ENCODE data around the gene KIF6.

KIF6 gene

DNA sequence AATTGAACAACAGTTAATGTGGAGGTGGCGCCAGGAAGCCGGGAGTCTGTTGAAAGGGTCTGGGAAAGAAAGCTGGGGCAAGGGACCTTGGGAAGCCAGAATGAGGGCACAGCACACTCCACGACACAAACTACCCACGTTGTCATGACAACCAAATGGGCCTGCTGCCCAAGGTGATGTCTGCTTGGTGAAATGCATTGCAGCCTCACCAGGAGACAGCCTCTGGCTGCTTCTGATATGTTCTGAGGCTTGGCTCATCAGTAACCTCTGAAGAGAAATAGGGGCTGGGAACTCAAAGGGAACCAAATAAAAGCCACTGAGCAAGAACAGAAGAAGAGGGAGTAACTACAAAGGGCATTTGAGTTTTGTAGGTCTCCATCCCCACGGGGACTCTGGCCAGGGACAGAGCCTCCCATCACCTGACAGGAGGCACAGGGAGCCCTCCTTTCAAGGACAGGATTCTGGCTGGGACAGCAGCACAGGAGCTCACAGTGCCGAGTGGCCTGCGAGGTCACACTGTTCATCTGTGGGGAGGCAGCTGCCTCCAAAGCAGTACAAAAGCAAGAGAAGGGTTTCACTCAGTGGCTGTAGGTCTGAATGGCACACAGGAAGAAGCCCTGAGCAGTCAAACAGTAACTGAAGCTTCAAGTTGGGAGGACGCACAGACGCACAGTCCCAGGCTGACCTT lies 358.1 kb downstream of the KIF6 start:
- peak; percentile 19 for DNase-seq

DNA sequence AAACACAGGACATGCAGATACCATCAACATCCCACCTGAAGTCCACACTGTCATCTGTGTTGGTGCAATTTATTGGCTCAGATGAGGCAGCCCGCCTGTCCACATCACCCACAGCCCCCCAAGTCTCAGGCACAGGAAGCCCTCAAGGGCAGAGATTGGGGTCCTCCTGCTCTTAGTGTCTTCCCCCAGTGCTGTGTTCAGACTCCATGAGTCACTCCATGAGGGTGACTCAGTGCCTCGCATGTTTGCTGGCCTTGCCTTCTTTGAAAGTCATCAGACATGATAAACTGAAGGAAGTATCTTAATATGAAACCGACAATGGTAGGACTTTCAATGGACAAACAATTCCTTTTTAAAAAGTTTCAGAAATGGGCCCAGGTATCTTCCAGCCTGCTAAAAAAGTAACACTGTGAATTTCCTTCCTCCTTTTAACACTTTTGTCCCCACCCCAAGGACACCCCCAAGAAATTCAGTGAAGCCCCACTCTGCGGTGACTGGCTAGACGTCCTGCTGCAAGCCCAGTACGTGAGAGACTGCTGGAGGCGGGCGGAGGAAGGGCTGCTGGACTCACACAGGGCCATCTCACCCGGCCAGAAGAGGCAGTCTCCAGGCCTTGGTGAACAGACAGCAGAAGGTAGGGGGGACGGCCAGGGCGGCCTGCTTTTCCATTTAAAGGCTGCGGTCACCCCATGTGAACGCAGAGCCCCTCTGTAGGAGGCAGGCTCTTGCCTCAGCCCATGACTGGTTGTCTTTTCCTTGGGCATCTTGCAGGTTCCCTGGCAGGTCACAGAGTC lies 359.7 kb downstream of the KIF6 start:
- no peak for DNase-seq

DNA sequence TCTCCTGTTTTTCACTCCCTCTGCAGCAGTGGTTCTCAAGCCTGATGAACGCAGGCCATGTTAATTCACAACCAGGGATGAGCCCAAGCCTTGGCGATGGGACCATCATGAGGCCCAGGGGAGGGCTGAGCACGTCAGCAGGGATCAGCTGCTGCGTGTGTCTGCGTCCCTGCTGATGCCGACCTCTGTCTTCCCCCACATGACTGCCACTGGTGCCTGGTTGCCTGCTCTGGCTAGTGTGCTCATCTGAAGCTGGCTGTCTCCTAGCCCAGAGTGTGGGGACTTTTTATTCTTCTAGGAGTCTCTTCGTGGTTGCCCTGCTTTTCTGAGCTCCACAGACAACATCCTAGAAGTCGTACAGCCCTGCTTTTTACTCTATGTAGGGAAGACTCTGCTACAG lies 361.9 kb downstream of the KIF6 start:
- DNase-seq: no peak

DNA sequence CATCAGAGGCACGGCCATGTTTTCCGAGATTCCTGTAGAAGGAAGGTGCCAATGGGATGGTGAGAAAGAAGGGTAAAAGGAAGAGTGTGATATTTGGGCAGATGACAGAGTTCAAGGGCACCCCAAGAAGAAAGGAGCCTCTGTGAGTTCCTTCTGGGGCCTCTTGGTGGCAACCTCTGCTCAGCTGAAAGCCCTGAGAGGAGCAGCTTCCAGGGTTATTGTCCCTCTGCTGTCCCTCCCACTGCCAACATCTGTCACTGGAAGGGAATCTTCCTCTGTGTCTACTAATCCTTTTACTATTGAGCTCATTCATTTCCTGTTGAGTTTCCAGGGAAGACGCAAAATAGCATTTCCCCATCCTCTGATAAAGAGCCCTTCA lies 362.7 kb downstream of the KIF6 start:
- DNase-seq: no peak

DNA sequence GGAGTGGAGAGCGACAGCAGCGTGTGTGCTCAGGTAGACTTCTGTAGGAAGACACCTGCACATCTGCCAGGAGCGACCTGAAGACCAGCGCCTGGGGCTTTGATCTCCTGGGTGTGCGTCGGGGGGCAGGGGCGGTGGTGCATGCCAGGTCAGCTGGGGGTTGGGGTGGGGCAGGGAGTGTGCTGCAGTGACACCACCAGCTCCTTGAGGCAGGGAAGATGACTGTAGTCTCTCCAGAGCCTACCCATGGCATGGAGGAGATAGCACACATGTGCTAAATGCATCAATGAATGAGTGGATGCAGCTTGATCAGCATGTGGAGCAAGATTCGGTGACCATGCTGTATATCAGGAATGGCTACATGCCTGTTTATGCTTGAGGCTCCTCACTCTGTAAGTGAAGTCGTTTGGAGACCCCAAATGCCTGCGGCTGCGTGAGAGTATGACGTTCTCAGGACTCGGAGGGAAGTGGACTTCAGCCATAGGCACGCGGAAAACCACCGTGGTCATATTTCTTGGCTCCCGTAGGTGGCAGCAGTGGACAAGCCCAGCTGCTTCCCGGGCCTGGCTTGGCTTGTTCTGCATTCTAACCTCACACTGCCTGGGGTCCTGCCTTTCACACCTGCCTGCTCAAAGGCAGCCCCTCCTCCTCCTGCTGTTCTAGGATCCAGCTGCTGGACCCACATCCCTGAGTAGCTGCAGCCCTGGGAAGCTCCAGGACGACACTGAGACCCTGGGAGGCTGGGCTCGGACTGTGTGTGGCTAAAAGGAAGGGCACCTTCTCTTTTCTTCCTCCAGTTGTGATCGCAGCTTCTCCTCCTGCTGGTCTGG lies 363.3 kb downstream of the KIF6 start:
- peak; percentile 61 for DNase-seq

DNA sequence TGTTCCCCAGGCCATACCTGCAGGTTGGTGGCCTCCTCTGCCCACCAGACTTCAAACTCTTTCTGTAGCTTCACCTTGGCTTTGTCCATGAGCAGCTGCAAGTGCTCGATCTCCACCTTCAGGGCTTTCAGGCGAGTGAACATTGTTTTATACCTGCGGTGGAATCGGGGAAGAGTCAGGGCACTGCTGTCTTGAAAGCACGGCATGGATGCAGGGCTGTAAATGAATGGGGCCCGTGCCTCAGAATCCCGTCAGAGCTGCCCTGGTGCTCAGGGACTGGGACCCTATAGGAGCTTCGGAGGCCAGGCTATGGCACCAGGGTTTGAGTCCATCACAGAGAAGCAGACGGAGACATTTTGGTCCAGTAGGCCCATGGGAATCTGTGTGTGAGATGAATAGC lies 364.8 kb downstream of the KIF6 start:
- DNase-seq: no peak

DNA sequence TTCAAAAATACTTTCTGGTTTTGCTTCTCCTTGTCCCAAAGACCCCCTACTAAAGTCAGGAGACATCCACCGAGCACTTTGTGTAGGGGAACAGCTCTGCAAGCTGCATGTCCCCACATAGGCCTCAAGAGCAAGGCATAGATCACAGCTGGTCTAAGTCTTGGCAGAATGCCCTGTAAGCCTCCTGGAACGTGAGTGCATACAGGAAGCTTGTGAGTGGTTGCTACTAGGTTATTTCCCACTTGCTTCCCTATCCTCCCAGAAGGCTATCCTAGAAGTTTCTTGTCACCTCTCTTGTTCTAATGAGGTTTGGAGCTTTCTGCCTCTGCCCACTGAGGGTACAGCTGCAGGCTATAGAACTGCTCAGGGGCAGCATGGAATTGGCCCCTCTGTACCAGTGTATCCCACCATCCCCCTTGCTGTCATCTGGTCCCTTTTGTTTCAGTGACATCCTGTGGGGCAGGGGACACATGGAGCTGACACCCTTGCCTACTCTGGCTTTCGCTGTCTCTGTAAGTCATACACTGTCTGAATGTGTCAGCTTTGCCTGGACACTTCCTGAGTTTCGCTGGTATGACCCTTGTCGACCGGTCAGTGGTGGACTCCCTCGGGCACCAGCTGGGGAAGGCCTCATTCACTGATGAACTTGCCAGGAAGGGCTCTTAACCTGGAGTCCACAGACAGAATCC lies 367.1 kb downstream of the KIF6 start:
- peak; percentile 53 for DNase-seq

DNA sequence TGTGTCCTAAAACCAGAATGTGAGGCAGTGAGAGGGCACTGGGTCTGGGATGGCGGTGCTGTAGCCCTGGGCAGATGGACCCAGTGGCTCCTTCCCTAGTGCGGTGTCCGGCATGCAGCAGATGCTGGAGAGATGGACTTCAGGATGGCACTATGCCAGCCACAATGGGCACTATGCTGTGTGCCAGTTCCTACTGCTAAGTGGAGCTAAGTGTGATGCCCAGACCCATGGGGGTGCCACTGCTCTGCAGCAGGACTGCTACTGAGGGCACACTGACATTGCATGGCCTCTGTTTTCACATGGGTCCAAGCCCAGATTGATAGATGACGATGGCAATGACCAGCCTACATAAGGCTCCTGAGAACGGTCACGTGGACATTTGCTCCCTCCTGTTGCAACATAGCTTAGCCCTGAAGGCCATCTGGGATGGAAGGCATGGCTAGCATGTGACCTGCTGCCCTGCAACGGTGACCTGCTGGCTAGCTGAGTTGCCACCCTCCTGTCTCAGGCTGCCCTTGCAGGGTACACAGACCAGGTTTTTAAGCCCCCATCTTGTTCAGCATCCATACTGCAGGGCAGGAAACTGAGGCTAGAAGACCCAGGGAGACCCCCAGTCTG lies 371.4 kb downstream of the KIF6 start:
- DNase-seq: no peak

DNA sequence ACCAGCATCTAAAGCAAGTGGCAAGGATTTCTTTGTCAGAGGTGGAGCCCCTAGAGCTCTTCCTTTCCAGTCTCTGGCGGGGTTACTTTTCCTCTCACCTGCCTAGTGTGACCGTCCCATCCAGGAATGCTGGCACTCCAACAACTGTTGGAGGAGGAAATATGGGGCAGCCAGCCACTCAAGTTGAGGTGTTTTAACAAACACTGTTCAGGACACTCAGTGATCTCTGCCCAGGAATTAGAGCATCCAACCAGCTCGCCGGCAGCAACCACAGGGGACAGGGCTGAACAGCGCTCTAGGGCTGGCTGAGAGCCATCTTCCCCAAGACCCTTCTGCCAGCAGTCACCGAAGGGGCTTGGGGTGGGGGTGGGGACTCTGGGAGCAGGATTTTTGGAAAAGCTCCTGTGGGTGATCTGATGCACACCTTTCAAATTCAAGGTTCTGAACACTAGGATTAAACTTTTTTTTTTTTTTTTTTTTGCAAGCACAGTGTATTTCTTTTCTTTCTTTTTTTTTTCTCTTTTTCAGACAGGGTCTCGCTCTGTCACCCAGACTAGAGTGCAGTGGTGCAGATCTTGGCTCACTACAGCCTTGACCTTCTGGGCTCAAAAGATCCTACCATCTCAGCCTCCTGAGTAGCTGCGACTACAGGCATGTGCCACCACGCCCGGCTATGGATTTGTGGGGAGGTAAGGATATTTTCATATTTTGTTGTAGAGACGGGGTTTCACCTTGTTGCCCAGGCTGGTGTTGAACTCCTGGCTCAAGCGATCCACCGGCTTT lies 374.3 kb downstream of the KIF6 start:
- no peak for DNase-seq

DNA sequence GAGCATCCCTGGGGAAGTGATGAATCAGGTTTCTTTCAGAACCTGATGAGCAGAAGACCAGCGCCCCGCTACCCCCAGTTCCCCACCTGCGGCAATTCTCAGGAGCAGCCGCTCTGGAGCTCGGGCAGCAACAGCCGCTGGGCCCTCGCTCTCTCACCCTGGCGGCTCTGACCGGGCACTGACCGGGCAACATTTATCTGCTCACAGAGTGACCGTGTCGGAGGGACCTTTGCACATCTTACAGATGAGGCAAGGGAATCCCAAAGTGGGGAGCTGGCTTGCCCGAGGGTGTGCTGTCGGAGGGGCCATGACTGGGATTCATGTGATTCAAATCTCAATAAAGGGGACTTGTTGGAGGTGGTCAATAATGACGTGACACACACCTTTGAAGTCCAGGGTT lies 376.5 kb downstream of the KIF6 start:
- DNase-seq: no peak

DNA sequence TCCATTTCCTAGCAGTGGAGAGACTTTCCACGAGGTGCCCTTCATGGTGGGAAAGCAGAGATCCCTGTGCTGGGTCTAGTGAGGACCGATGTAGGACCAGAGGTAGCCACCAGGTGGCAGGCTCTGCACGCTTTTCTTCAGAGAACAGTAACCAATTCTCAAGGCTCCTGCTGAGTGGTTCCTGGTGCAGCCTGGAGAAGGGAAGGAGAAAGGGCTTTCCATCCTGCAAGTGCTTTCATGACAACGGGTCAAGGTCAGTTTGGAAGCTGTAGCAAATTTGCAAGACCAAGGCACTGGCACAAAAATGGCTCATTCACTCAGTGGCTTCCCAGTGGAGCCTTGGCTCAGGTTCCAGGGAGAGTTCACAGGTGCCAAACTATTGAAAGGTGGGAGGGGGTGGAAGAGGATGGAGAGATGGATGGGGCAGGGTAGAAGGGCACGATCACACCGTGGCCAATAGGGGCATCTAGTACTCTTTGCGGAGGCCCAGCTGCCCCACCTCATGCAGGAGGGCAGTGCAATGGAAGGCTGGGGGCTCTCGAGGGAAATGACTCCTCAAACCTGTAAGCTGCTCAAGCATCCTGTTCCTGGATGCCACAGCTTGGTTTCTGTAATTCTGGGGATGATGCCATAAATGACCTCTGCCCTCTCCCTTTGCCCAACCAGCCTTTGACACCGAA lies 377.2 kb downstream of the KIF6 start:
- DNase-seq: peak; percentile 53

DNA sequence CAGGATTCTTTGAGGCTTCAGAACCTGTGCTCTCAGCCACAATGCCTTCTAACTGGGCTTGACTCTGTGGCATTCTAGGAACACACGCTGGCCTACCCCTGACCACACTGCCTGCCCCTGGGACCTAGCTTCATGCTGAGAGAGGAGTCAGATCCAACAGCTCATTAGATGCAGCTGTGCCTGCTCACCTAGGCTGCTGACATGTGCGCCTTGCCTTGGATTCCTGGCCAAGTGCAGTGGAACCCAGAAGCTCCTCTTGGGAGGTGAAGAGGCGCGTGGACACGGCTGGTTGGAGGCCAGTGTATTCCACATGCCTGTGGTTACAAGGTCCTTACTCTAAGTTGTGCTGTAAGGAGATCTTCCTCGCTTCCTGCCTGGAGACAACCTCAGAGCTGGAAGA lies 378.0 kb downstream of the KIF6 start:
- no peak for DNase-seq

DNA sequence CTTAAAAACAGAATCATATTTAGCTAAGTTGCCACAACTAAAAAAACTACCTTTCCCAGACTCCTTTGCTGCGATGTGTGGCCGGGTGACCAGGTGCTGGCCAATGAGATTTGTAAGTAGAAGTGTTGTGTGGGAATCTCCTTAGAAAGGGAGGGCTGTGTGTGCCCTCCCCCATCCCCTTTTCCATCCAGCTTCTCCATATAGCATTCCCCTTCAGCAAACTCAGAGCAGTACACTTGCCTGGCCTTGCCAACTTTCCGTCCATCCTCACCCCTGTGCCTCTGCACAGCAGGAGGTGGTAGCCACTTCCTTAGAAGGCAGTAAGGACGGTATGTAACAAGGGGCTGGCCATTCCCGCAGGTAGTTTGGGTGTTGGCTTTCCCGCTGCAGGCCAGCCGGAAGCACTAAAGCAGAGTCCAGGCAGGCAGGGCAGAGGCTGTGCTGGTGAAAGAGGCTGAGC lies 380.4 kb downstream of the KIF6 start:
- no peak for DNase-seq

DNA sequence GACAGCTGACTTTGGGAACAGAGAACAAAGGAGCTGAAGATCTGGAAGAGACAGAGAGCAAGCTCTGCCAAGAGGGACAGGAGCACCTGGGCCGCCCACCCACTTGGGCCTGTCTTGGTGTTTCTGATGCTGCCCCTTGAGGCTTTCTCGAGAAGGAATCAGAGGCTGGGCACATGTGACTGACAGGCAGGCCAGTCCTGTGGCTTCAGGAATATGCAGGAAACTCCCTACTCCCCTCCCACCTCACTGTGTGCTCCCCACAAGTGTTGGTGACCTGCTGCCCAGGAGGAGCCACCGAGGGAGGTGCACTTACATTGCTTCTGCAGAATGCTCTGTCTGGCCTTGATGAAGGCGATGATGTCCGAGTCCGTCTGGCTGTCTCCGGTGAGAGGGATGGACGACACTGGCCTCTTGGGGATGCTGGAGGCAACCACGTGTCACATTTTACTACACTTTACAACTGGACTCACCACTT lies 381.8 kb downstream of the KIF6 start:
- no peak for DNase-seq

DNA sequence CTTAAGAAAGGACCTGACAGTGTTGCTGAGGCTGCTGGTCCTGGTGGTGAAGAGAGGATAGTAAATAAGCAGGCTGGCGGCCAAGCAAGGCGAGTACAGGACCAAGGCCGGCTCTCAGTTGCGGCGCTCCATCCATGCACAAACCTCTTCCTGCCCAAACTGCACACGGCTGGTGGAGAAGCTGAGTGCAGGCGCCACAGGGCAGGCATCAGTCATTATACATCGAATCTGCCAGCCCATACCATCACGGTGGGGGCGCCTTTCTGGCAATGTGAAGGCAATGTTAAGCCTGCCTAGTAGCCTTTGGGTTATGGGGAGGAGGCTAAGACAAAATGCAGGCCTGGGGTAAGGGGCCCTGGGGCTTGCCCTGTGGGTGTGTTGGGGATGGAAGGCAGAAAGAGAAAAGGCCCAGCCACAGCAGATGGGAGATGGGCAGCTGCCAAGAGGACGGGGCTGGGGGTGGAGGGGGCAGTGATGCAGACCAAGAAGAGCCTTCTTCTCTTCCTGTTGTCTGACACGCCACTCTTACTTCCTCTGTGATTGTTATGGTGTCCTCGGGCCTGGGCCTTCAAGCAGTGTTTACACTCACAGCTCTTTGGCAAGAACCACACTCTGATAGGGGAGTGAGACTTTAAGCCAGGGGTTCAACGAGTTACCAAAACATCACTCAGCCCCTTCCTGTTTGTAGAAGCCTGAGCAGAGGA lies 382.4 kb downstream of the KIF6 start:
- peak; percentile 28 for DNase-seq

DNA sequence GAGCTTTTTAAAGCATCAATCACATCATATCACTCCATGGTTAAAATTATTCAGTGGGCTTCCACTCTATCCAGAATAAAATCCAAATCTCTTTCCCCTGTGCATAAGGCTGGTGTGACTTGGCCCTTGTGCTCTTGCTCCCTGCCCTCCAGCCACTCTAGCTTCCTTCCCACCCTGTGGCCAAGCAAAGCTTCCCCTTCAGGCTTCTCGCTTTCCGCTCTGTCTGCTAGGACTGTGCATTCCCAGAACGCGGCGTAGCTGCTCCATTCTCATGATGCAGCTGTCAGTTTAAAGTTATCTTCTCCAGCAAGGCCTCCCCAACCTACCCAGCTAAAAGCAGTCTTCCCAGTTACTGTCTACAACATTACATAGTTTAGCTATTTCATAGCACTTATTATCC lies 383.3 kb downstream of the KIF6 start:
- no peak for DNase-seq

DNA sequence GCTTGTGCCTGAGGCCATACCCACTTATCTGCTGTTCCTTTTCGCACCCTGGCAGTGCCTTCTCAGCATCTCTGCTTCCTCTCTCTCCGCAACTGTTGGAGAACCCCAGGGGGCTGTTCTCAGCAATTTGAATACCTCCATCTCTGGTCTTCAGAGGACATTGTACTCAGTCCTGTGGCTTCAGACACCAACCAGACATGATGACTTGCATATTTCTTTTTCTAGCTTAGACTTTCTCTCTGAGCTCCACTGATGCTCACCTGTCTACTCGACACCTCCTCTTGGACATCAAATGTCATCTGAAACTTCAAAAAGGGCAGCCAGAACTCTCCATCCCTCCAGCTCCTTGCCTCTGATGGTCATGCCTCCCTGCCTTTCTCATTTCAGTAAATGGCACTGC lies 383.9 kb downstream of the KIF6 start:
- DNase-seq: no peak

DNA sequence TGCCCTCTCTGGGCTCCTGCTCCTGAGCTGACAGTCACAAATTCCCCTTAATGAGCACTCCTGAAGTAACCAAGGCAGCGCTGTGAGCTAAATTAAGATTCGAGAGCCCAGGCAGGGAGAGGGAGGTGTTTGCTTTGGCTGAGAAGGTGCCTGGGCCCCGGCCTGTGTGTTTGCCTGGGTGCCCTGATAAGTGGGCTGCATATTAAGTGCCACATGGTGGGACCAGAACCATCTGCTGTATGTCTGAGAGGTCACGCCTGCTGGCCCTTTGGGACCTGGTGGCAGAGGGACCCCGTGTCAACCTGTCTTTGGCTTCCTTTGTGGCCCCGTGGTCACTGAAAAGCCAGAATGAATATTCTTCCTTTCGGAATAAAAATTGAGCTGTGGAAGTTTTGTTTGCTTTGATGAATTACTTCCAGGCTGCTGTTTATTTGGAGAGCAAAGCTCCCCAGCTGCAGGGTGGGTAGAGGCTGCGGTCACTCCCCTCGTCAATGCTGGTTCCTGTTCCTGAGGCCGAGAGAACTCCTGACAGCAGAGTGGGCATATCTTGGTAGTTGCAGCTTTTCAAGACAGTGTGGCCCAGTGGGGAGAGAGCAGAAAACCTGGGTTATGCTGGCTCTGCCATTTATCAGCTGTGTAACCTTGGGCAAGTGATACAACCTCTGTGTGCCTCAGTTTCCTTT lies 385.2 kb downstream of the KIF6 start:
- peak; percentile 70 for DNase-seq

DNA sequence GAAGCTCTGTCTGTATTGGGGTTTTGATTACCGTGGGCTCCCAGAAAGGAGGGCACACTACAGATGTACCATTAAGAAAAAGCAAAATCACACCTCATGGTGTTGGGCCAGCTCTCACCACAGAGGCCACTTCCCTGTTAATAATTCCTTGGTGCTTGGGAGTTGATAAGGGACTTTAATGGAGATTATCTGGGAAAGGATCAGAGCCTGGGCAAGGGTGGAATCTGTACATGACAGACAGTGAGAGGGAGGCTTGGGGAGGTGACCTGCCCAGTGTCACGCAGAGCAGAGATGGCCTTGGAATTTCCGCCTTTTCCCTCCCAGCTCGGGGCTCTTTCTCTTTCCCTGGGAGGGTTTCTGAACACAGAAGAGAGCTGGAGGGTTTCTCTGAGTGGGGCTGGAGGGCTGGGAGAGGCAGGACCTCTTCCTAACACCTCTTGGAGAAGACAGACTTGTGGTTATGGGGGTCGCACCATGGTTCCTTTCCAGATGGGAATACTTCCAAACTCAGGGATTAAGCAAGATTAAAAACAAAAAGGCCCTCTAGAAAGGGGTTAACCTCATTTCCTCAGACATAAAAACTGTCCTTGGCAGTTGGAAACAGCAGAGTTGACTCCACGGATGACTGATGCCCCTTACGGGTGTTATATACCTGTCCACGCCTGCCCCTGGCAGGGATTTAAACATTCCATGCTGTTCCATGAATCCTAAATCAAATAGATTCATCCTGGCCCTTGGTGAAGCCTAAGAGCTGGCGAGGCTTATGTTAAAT lies 385.9 kb downstream of the KIF6 start:
- DNase-seq: no peak

Data from COR-L47 (cell line).